ENCODE data around the gene SLC34A1.

SLC34A1 gene

GRCh38 chr5:177370488-177371119, 13.6 kb upstream of the SLC34A1 start (continued):
- no peak for TF ChIP-seq OVOL3 (tag by site-specific recombination; IDR thresholded peaks at IDR 0.05)
- peak; percentile 40; the same call in 1 of the 2 replicates for TF ChIP-seq KLF9 (tag by site-specific recombination; IDR thresholded peaks at IDR 0.05; ENCODE audit: low read depth)
- TF ChIP-seq GLI4 (tag by site-specific recombination; IDR thresholded peaks at IDR 0.05), result no peak
- peak; percentile 88 for TF ChIP-seq ZNF335 (tag by site-specific recombination; conservative IDR thresholded peaks at IDR 0.05)
- no peak for TF ChIP-seq ZFP37 (tag by site-specific recombination; IDR thresholded peaks at IDR 0.05)
- TF ChIP-seq YY1 (tag by site-specific recombination; IDR thresholded peaks at IDR 0.05), result no peak
- TF ChIP-seq ZNF426 (tag by site-specific recombination; IDR thresholded peaks at IDR 0.05), result no peak
- TF ChIP-seq ELK4 (IDR thresholded peaks at IDR 0.05; ENCODE audit: borderline replicate concordance, low read depth, low read length), result no peak
- no peak; the same call in 1 of the 2 replicates for TF ChIP-seq KLF1 (tag by site-specific recombination; IDR thresholded peaks at IDR 0.05)
- TF ChIP-seq TRIM28 (IDR thresholded peaks at IDR 0.05; ENCODE audit: borderline replicate concordance, low read length), result no peak
- no peak for TF ChIP-seq ZBTB17 (tag by site-specific recombination; IDR thresholded peaks at IDR 0.05)
- no peak for TF ChIP-seq HOXC10 (CRISPR knock-in tag; IDR thresholded peaks at IDR 0.05)
- no peak for TF ChIP-seq ZNF26 (tag by site-specific recombination; IDR thresholded peaks at IDR 0.05)
- TF ChIP-seq ZBTB21 (tag by site-specific recombination; IDR thresholded peaks at IDR 0.05), result no peak
- TF ChIP-seq ZNF791 (tag by site-specific recombination; IDR thresholded peaks at IDR 0.05), result no peak
- no peak for TF ChIP-seq ZXDB (tag by site-specific recombination; IDR thresholded peaks at IDR 0.05)
- no peak for TF ChIP-seq ZNF175 (tag by site-specific recombination; IDR thresholded peaks at IDR 0.05)
- TF ChIP-seq ZBTB11 (tag by site-specific recombination; conservative IDR thresholded peaks at IDR 0.05; ENCODE audit: low read depth), result peak; percentile 75
- no peak for TF ChIP-seq ZNF449 (tag by site-specific recombination; IDR thresholded peaks at IDR 0.05)
- no peak for TF ChIP-seq PRDM1 (tag by site-specific recombination; IDR thresholded peaks at IDR 0.05)
- no peak for TF ChIP-seq YY2 (tag by site-specific recombination; IDR thresholded peaks at IDR 0.05)
- TF ChIP-seq ZNF133 (tag by site-specific recombination; IDR thresholded peaks at IDR 0.05), result no peak
- TF ChIP-seq ZNF529 (tag by site-specific recombination; IDR thresholded peaks at IDR 0.05; ENCODE audit: insufficient replicate concordance), result no peak
- no peak for TF ChIP-seq ZNF664 (tag by site-specific recombination; IDR thresholded peaks at IDR 0.05)
- TF ChIP-seq PRDM4 (tag by site-specific recombination; IDR thresholded peaks at IDR 0.05), result no peak
- no peak for TF ChIP-seq ZNF341 (tag by site-specific recombination; IDR thresholded peaks at IDR 0.05; ENCODE audit: low read depth)
- no peak for TF ChIP-seq ZNF621 (tag by site-specific recombination; IDR thresholded peaks at IDR 0.05)
- TF ChIP-seq PRDM10 (tag by site-specific recombination; IDR thresholded peaks at IDR 0.05), result no peak

All from HEK293 (cell line).